Stomach (tissue), 9 donors: ENCODE data around the gene TFCP2L1. TPM values are rescaled to one million over a fixed set of nuclear protein-coding genes. Genes with fewer than 3 reads are reported as not detected.

ENCODE experiments used
- DNase-seq, 2 donors: peaks; one replicate each; pipeline versions ENCODE4 v3.0.0 to v3.0.0-alpha.2; 2013 to 2019
- H3K27ac ChIP-seq, 5 donors: fragments of 200-600 bp in 4 of 5; sonication (generic) in 4 of 5; one replicate each; pipeline ENCODE4 v1.5.1; 2013 to 2019; ENCODE audit warnings: mild to moderate bottlenecking in 1 of 5, moderate library complexity in 1 of 5
- H3K27me3 ChIP-seq, 3 donors: fragments of 200-600 bp; sonication (generic); one replicate each; pipeline ENCODE4 v1.5.1; 2017 to 2019; ENCODE audit warnings: mixed run types in 1 of 3
- H3K36me3 ChIP-seq, 4 donors: fragments of 200-600 bp; sonication (generic); 1 replicate in 3 of 4; 2 replicates in 1 of 4; pipeline ENCODE4 v1.5.1; 2016 to 2019
- H3K4me1 ChIP-seq, 4 donors: fragments of 200-600 bp; sonication (generic); one replicate each; pipeline ENCODE4 v1.5.1; 2016 to 2019
- H3K4me3 ChIP-seq, 4 donors: fragments of 200-600 bp; sonication (generic) in 3 of 4; one replicate each; pipeline ENCODE4 v1.5.1; 2016 to 2019; ENCODE audit warnings: mild to moderate bottlenecking in 1 of 4
- H3K9me3 ChIP-seq, 4 donors: fragments of 200-600 bp; sonication (generic); one replicate each; pipeline ENCODE4 v1.5.1; 2016 to 2019
- CTCF ChIP-seq, 7 experiments: fragments of 450-650 bp in 4 of 7; fragments of 200-600 bp in 3 of 7; sonication (generic) in 3 of 7; IDR thresholded peaks; one replicate each; pipeline ENCODE4 v1.5.1; 2016 to 2019; ENCODE audit warnings: antibody characterized with exemption in 7 of 7, control low read depth in 2 of 7, mild to moderate bottlenecking in 1 of 7
- EP300 ChIP-seq: sonication (generic); formaldehyde crosslinking; IDR thresholded peaks from one replicate; pipeline ENCODE4 v1.6.1; 2017; ENCODE audit warnings: antibody characterized with exemption
- POLR2A ChIP-seq, 4 donors: fragments of 450-650 bp; IDR thresholded peaks; one replicate each; pipeline ENCODE4 v1.6.1; 2016; ENCODE audit warnings: antibody characterized with exemption in 4 of 4, control low read depth in 2 of 4, mild to moderate bottlenecking in 1 of 4, moderate library complexity in 1 of 4
- POLR2AphosphoS5 ChIP-seq, 3 donors: sonication (generic); formaldehyde crosslinking; IDR thresholded peaks; one replicate each; pipeline ENCODE4 v1.6.1; 2016; ENCODE audit warnings: antibody characterized with exemption in 3 of 3
- WGBS, 5 donors: extraction: QIAGEN DNeasy Blood & Tissue Kit in 3 of 5; methylation state at CpG; one replicate each; pipeline versions ENCODE4 v1.1.5 to v1.1.7; 2013 to 2018; 5-methylcytosine and 5-hydroxymethylcytosine counted together
- intact Hi-C: fragments of 100-400 bp; cut with DNase I; formaldehyde crosslinking; loops from one replicate; pipeline ENCODE4 v1.15.1; 2023; ENCODE audit warnings: low total_unique reads
- polyA plus RNA-seq, 3 donors: library from polyadenylated mRNA; stranded (reverse); fragments of 200-250 nt; gene quantifications; one replicate each; pipeline ENCODE4 v1.2.3, GENCODE V29; 2013
- total RNA-seq, 5 donors: library from RNA; depleted of rRNA; stranded (reverse); fragments of >200 nt; gene quantifications; one replicate each; pipeline versions ENCODE4 v1.1.0 to v1.2.3, GENCODE V29; 2014 to 2016
- donor health status: healthy with polysubstance abuse.
- donor health status: Bipolar disorder and iron deficiency.
- donor health status: healthy.

TFCP2L1 gene
- total and polyA plus RNA-seq, 8 donors = 6.8 to 154 (median 36.9) TPM

GRCh38 chr2:121255358-121255757 lies 29.6 kb downstream of the TFCP2L1 start:
- Histone ChIP-seq H3K9me3 (no peaks in the 10 kb centered on the region), H3K36me3 (no peaks in the 10 kb centered on the region), H3K27me3 (peaks cover 0 to 6% (median 0%) of the 10 kb centered on the region in 3 donors), H3K27ac (no peak overlapping the region), H3K4me3 (no peak overlapping the region), H3K4me1 (peaks cover 13 to 21% (median 17%) of the 10 kb centered on the region in 4 donors)
- intact Hi-C loops = no loop called here
- no peak for TF ChIP-seq EP300
- no peak for TF ChIP-seq POLR2A (IDR thresholded peaks at IDR 0.05)
- no peak for TF ChIP-seq CTCF (IDR thresholded peaks at IDR 0.05)
- TF ChIP-seq POLR2AphosphoS5 (IDR thresholded peaks at IDR 0.05) = no peak
- WGBS, 5 donors = 67 to 82% (median 78%) methylated on average over 8 of the region's 8 CpGs
- no peak for DNase-seq

GRCh38 chr2:121254748-121255147 lies 30.3 kb downstream of the TFCP2L1 start:
- Histone ChIP-seq H3K27me3 (peaks cover 0 to 6% (median 0%) of the 10 kb centered on the region in 3 donors), H3K9me3 (no peaks in the 10 kb centered on the region), H3K27ac (peak overlapping the region in 1 of 5 donors; percentile 0), H3K36me3 (no peaks in the 10 kb centered on the region), H3K4me3 (no peak overlapping the region), H3K4me1 (peaks cover 10 to 15% (median 12%) of the 10 kb centered on the region in 4 donors)
- no peak for DNase-seq
- 75 to 94% (median 84%) methylated on average over 4 of the region's 4 CpGs for WGBS, 5 donors
- no peak for TF ChIP-seq POLR2A (IDR thresholded peaks at IDR 0.05)
- TF ChIP-seq EP300 = no peak
- no peak for TF ChIP-seq POLR2AphosphoS5 (IDR thresholded peaks at IDR 0.05)
- no peak for TF ChIP-seq CTCF (IDR thresholded peaks at IDR 0.05)
- intact Hi-C loops = no loop called here

GRCh38 chr2:121253674-121254240 lies 31.2 kb downstream of the TFCP2L1 start:
- WGBS, 5 donors = 92 to 96% (median 94%) methylated on average over 12 to 13 of the region's 13 CpGs
- intact Hi-C loops = no loop called here
- Histone ChIP-seq H3K36me3 (peaks cover 0 to 4% (median under 1%) of the 10 kb centered on the region in 4 donors), H3K27me3 (peaks cover 0 to 6% (median 0%) of the 10 kb centered on the region in 3 donors), H3K27ac (no peak overlapping the region), H3K9me3 (no peaks in the 10 kb centered on the region), H3K4me3 (no peak overlapping the region), H3K4me1 (peaks cover 10 to 14% (median 12%) of the 10 kb centered on the region in 4 donors)
- TF ChIP-seq POLR2AphosphoS5 (IDR thresholded peaks at IDR 0.05) = no peak
- TF ChIP-seq POLR2A (IDR thresholded peaks at IDR 0.05) = no peak
- no peak for TF ChIP-seq CTCF (IDR thresholded peaks at IDR 0.05)
- no peak for TF ChIP-seq EP300
- DNase-seq = no peak

GRCh38 chr2:121253021-121253673 lies 31.9 kb downstream of the TFCP2L1 start:
- no peak overlapping the region for H3K27ac ChIP-seq
- H3K36me3 ChIP-seq = peaks cover 0 to 10% (median 4%) of the 10 kb centered on the region in 4 donors
- no peak for DNase-seq
- no peak for TF ChIP-seq EP300
- no peak for TF ChIP-seq CTCF (IDR thresholded peaks at IDR 0.05)
- TF ChIP-seq POLR2AphosphoS5 (IDR thresholded peaks at IDR 0.05) = no peak
- TF ChIP-seq POLR2A (IDR thresholded peaks at IDR 0.05) = no peak
- peaks cover 0 to 6% (median 0%) of the 10 kb centered on the region in 3 donors for H3K27me3 ChIP-seq
- no peak overlapping the region for H3K4me3 ChIP-seq
- 86 to 93% (median 92%) methylated on average over 11 to 12 of the region's 12 CpGs for WGBS, 5 donors
- peaks cover 10 to 14% (median 12%) of the 10 kb centered on the region in 4 donors for H3K4me1 ChIP-seq
- no peaks in the 10 kb centered on the region for H3K9me3 ChIP-seq
- intact Hi-C loops = no loop called here
